Liver (tissue), 9 donors: Measurements from ENCODE around the gene NDUFV3. TPM values are rescaled to one million over a fixed set of nuclear protein-coding genes. Genes with fewer than 3 reads are reported as not detected.
"Not testable (repeated sequence)": the region's sequence is repeated elsewhere in the genome, so short reads cannot be mapped to it uniquely, and the experiment has no call there.

Source experiments
- DNase-seq: peaks from one replicate; pipeline ENCODE4 v3.0.0-alpha.2; 2017; ENCODE audit warnings: low spot score
- H3K27ac ChIP-seq, 2 donors: one replicate each; pipeline ENCODE4 v1.7.0; 2013; ENCODE audit warnings: inconsistent platforms in 2 of 2, low read length in 2 of 2, control low read depth in 1 of 2, low read depth in 1 of 2, mild to moderate bottlenecking in 1 of 2
- H3K27me3 ChIP-seq, 4 donors: one replicate each; pipeline versions ENCODE4 v1.6.1 to v1.7.0; 2013; ENCODE audit warnings: low read length in 3 of 4, inconsistent platforms in 1 of 4, mild to moderate bottlenecking in 1 of 4, moderate library complexity in 1 of 4; ENCODE audit not compliant: control insufficient read depth in 4 of 4, insufficient read depth in 4 of 4
- H3K36me3 ChIP-seq, 4 donors: one replicate each; pipeline versions ENCODE4 v1.6.1 to v1.7.0; 2013; ENCODE audit warnings: low read length in 3 of 4, mild to moderate bottlenecking in 3 of 4, low read depth in 1 of 4, moderate library complexity in 1 of 4; ENCODE audit not compliant: control insufficient read depth in 4 of 4, insufficient read depth in 3 of 4
- H3K4me1 ChIP-seq, 4 donors: one replicate each; pipeline versions ENCODE4 v1.6.1 to v1.7.0; 2013; ENCODE audit warnings: low read length in 3 of 4, mild to moderate bottlenecking in 3 of 4, moderate library complexity in 1 of 4; ENCODE audit not compliant: control insufficient read depth in 4 of 4, insufficient read depth in 4 of 4
- H3K4me3 ChIP-seq, 3 donors: one replicate each; pipeline versions ENCODE4 v1.6.1 to v1.7.0; 2013; ENCODE audit warnings: low read length in 3 of 3, control low read depth in 1 of 3, low read depth in 1 of 3, mild to moderate bottlenecking in 1 of 3
- H3K9ac ChIP-seq, 2 donors: one replicate each; pipeline ENCODE4 v1.7.0; 2013; ENCODE audit warnings: low read length in 2 of 2, mild to moderate bottlenecking in 2 of 2, moderate library complexity in 2 of 2, control low read depth in 1 of 2, low read depth in 1 of 2
- H3K9me3 ChIP-seq, 4 donors: one replicate each; pipeline versions ENCODE4 v1.6.1 to v1.7.0; 2013; ENCODE audit warnings: low read length in 3 of 4; ENCODE audit not compliant: control insufficient read depth in 4 of 4
- EGR1 ChIP-seq, 2 donors: IDR thresholded peaks; 2 replicates each; pipeline ENCODE4 v1.6.1; 2016 to 2018; ENCODE audit warnings: antibody characterized with exemption in 2 of 2, low read depth in 2 of 2
- FOXA1 ChIP-seq: IDR thresholded peaks from 2 replicates; pipeline ENCODE4 v1.6.1; 2016; ENCODE audit warnings: antibody characterized with exemption
- FOXA2 ChIP-seq: IDR thresholded peaks from 2 replicates; pipeline ENCODE4 v1.6.1; 2016; ENCODE audit warnings: antibody characterized with exemption
- GABPA ChIP-seq, 2 donors: IDR thresholded peaks in 1 of 2; conservative IDR thresholded peaks in 1 of 2; 2 replicates each; pipeline ENCODE4 v1.6.1; 2016; ENCODE audit warnings: antibody characterized with exemption in 2 of 2, mild to moderate bottlenecking in 1 of 2, moderate library complexity in 1 of 2
- JUND ChIP-seq, 2 donors: IDR thresholded peaks; 2 replicates each; pipeline ENCODE4 v1.6.1; 2016; ENCODE audit warnings: antibody characterized with exemption in 2 of 2
- NR2F2 ChIP-seq: IDR thresholded peaks from 2 replicates; pipeline ENCODE4 v1.6.1; 2016; ENCODE audit warnings: antibody characterized with exemption
- RAD21 ChIP-seq, 2 donors: IDR thresholded peaks; 2 replicates each; pipeline ENCODE4 v1.6.1; 2016; ENCODE audit warnings: antibody characterized with exemption in 2 of 2, mild to moderate bottlenecking in 2 of 2
- RXRA ChIP-seq, 2 donors: IDR thresholded peaks; 2 replicates each; pipeline ENCODE4 v1.6.1; 2017 to 2018; ENCODE audit warnings: antibody characterized with exemption in 2 of 2, mild to moderate bottlenecking in 1 of 2
- SP1 ChIP-seq: IDR thresholded peaks from 2 replicates; pipeline ENCODE4 v1.6.1; 2018; ENCODE audit warnings: antibody characterized with exemption, mild to moderate bottlenecking
- YY1 ChIP-seq: IDR thresholded peaks from 2 replicates; pipeline ENCODE4 v1.6.1; 2016; ENCODE audit warnings: antibody characterized with exemption, mild to moderate bottlenecking
- WGBS: extraction: QIAGEN DNeasy Blood & Tissue Kit; methylation state at CpG from one replicate; pipeline ENCODE4 v1.1.7; 2013; 5-methylcytosine and 5-hydroxymethylcytosine counted together
- polyA plus RNA-seq, 2 donors: library from polyadenylated mRNA; stranded (reverse) in 1 of 2; unstranded in 1 of 2; fragments of 200-250 nt in 1 of 2; fragments of >200 nt in 1 of 2; fragmentation: Nextera tagmentation in 1 of 2; extraction: Ambion mirVana in 1 of 2; gene quantifications; one replicate each; pipeline versions ENCODE4 v1.2.1 to v1.2.3, GENCODE V29; 2013 to 2015
- total RNA-seq, 2 donors: library from RNA; depleted of rRNA; stranded (reverse); fragments of >200 nt; gene quantifications; one replicate each; pipeline ENCODE4 v1.2.3, GENCODE V29; 2014
- TF ChIP-seq, protein P1 (sequence below): IDR thresholded peaks from 2 replicates; pipeline ENCODE4 v1.6.1; 2016; ENCODE audit warnings: antibody characterized with exemption
- TF ChIP-seq, protein P2 (sequence below): IDR thresholded peaks from 2 replicates; pipeline ENCODE4 v1.6.1; 2016; ENCODE audit warnings: antibody characterized with exemption, mild to moderate bottlenecking
- TF ChIP-seq, protein P3 (sequence below): fragments of 150-350 bp; IDR thresholded peaks from 2 replicates; pipeline ENCODE4 v1.5.1; 2017; ENCODE audit warnings: improper control_type of control experiment, low read depth, low read length; ENCODE audit not compliant: missing input control
- TF ChIP-seq, protein P4 (sequence below): IDR thresholded peaks from 2 replicates; pipeline ENCODE4 v1.6.1; 2016; ENCODE audit warnings: antibody characterized with exemption
- donor health status: healthy.
- donor health status: healthy.
- donor health status: healthy.
- donor health status: healthy.
- donor health status: healthy.

Gene NDUFV3
- total and polyA plus RNA-seq, 4 donors: 15.8 to 31.3 (median 21.9) TPM

DNA sequence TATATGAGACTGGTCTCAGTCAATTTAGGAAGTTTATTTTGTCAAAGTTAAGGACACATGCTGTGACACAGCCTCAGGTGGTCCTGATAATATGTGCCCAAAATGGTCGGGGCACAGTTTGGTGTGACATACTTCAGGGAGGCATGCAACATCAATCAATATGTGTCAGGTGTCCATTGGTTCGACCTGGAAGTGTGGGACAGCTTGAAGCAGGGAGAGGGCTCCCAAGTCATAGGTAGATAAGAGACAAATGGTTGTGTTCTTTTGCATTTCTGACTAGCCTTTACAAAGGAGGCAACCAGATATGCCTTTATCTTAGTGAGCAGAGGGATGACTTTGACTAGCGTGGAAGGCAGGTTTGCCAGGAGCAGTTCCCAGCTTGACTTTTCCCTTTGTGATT is 36.9 kb downstream of the NDUFV3 start:
- Histone ChIP-seq H3K4me1 (peaks cover 0 to 2% (median 0%) of the 10 kb centered on the region in 4 donors), H3K27me3 (no peaks in the 10 kb centered on the region), H3K4me3 (no peak overlapping the region), H3K36me3 (no peaks in the 10 kb centered on the region), H3K9me3 (no peaks in the 10 kb centered on the region), H3K9ac (no peak overlapping the region), H3K27ac (no peak overlapping the region)
- DNase-seq: no peak
- WGBS: 66% methylated on average over 3 of the region's 3 CpGs
- TF ChIP-seq SP1: no peak
- TF ChIP-seq JUND (IDR thresholded peaks at IDR 0.05): no peak
- TF ChIP-seq, protein P1, sequence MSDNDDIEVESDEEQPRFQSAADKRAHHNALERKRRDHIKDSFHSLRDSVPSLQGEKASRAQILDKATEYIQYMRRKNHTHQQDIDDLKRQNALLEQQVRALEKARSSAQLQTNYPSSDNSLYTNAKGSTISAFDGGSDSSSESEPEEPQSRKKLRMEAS: no peak
- TF ChIP-seq, protein P2, sequence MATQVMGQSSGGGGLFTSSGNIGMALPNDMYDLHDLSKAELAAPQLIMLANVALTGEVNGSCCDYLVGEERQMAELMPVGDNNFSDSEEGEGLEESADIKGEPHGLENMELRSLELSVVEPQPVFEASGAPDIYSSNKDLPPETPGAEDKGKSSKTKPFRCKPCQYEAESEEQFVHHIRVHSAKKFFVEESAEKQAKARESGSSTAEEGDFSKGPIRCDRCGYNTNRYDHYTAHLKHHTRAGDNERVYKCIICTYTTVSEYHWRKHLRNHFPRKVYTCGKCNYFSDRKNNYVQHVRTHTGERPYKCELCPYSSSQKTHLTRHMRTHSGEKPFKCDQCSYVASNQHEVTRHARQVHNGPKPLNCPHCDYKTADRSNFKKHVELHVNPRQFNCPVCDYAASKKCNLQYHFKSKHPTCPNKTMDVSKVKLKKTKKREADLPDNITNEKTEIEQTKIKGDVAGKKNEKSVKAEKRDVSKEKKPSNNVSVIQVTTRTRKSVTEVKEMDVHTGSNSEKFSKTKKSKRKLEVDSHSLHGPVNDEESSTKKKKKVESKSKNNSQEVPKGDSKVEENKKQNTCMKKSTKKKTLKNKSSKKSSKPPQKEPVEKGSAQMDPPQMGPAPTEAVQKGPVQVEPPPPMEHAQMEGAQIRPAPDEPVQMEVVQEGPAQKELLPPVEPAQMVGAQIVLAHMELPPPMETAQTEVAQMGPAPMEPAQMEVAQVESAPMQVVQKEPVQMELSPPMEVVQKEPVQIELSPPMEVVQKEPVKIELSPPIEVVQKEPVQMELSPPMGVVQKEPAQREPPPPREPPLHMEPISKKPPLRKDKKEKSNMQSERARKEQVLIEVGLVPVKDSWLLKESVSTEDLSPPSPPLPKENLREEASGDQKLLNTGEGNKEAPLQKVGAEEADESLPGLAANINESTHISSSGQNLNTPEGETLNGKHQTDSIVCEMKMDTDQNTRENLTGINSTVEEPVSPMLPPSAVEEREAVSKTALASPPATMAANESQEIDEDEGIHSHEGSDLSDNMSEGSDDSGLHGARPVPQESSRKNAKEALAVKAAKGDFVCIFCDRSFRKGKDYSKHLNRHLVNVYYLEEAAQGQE: no peak
- no peak for TF ChIP-seq FOXA1
- no peak for TF ChIP-seq RXRA (IDR thresholded peaks at IDR 0.05)
- TF ChIP-seq RAD21 (IDR thresholded peaks at IDR 0.05): no peak
- no peak for TF ChIP-seq EGR1 (IDR thresholded peaks at IDR 0.05; ENCODE audit: low read depth in 2 of 2)
- TF ChIP-seq GABPA (IDR thresholded peaks at IDR 0.05 in 1 of 2, conservative IDR thresholded peaks at IDR 0.05 in 1 of 2): no peak
- no peak for TF ChIP-seq YY1
- no peak for TF ChIP-seq FOXA2
- TF ChIP-seq, protein P3, sequence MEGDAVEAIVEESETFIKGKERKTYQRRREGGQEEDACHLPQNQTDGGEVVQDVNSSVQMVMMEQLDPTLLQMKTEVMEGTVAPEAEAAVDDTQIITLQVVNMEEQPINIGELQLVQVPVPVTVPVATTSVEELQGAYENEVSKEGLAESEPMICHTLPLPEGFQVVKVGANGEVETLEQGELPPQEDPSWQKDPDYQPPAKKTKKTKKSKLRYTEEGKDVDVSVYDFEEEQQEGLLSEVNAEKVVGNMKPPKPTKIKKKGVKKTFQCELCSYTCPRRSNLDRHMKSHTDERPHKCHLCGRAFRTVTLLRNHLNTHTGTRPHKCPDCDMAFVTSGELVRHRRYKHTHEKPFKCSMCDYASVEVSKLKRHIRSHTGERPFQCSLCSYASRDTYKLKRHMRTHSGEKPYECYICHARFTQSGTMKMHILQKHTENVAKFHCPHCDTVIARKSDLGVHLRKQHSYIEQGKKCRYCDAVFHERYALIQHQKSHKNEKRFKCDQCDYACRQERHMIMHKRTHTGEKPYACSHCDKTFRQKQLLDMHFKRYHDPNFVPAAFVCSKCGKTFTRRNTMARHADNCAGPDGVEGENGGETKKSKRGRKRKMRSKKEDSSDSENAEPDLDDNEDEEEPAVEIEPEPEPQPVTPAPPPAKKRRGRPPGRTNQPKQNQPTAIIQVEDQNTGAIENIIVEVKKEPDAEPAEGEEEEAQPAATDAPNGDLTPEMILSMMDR: no peak
- TF ChIP-seq, protein P4, sequence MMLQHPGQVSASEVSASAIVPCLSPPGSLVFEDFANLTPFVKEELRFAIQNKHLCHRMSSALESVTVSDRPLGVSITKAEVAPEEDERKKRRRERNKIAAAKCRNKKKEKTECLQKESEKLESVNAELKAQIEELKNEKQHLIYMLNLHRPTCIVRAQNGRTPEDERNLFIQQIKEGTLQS: no peak
- TF ChIP-seq NR2F2: no peak

DNA sequence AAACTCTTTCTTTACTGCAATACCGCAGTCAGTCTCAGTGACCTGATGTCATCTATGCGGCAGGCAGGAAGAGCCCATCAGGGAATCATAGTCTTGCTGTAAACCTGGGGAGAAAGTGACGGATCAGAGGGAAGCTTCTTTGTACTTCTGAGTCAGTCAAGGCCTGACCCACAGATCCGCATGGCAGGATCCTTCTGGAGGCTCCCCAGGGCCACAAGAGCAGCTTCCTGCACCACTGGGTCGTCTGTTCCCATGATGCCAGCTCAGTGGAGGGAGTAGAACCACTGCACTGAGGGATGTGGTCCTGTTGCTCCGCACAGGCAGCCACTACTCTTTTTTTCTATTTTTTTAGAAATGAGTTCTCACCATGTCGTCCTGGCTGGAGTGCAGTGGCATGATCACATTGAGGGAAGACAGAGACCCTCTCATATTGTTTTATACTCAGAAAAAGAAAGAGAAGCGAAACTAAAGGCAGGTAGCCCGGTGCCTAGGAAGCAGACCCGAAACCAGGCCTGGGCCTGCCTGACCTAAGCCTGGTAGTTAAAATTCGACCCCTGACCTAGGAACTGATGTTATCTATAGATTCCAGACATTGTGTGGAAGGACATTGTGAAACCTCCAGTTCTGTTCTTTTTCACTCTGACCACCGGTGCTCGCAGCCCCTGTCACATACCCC is 38.6 kb downstream of the NDUFV3 start:
- no peak overlapping the region for H3K4me3 ChIP-seq
- WGBS: 93% methylated on average over 13 of the region's 13 CpGs
- peaks cover 0 to 2% (median 0%) of the 10 kb centered on the region in 4 donors for H3K4me1 ChIP-seq
- no peaks in the 10 kb centered on the region for H3K9me3 ChIP-seq
- H3K9ac ChIP-seq: no peak overlapping the region
- H3K27me3 ChIP-seq: no peaks in the 10 kb centered on the region
- no peaks in the 10 kb centered on the region for H3K36me3 ChIP-seq
- TF ChIP-seq FOXA1 (no peak), EGR1 (IDR thresholded peaks at IDR 0.05; ENCODE audit: low read depth in 2 of 2) (no peak), SP1 (no peak)
- TF ChIP-seq, protein P1: no peak
- TF ChIP-seq, protein P3: no peak
- no peak for DNase-seq
- no peak overlapping the region for H3K27ac ChIP-seq

DNA sequence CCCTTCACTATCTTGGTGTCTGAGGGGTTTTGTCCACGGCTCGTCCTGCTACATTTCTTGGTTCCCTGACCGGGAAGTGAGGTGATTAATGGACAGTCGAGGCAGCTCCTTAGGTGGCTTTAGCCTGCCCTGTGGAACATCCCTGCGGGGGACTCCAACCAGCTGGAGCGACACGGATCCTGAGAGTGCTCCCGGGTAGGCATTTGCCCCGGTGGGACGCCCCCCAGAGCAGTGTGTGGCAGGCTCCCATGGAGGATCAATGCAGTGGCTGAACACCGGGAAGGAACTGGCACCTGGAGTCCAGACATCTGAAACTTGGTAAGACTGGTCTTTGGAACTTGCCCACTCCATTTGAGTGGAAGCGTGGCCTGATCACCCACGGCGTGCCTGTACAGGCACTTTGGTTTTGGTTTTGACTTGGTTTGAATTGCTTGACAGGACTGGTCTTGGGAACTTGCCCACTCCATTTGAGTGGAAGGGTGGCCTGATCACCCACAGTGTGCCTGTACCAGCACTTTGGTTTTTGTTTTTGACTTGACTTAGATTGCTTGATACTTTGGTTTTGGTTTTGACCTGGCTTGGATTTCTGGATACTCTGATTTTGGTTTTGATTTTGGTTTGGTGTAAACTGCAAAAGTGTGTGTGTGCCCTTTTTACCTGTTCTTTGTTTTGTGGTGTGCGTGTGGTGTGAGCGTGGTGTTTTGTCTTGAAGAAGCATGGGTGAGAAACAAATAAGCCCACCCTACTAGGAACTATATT is 39.4 kb downstream of the NDUFV3 start:
- peak overlapping the region in 1 of 2 donors; percentile 32 for H3K27ac ChIP-seq
- not testable (repeated sequence) for H3K27me3 ChIP-seq, H3K4me3 ChIP-seq, H3K36me3 ChIP-seq, DNase-seq, H3K4me1 ChIP-seq, H3K9me3 ChIP-seq, H3K9ac ChIP-seq
- WGBS: 86% methylated on average over 16 of the region's 16 CpGs
